Kidney (tissue), 14 donors: ENCODE data around the gene KCNN1. TPM values are rescaled to one million over a fixed set of nuclear protein-coding genes. Genes with fewer than 3 reads are reported as not detected.

Experiments used
- DNase-seq, 5 donors: peaks; one replicate each; pipeline ENCODE4 v3.0.0-alpha.2; 2013 to 2020
- FAIRE-seq: peaks from 2 replicates; lab custom pipeline; 2012; peaks lifted over from hg19 to GRCh38; lab: Jason Lieb, UNC
- H3K27ac ChIP-seq, 2 donors: one replicate each; pipeline ENCODE4 v1.7.0; 2013; ENCODE audit warnings: low read depth in 2 of 2, low read length in 2 of 2, inconsistent platforms in 1 of 2
- H3K27me3 ChIP-seq: one replicate; pipeline ENCODE4 v1.7.1; 2013; ENCODE audit warnings: low read length, inconsistent platforms; ENCODE audit not compliant: control insufficient read depth, insufficient read depth
- H3K36me3 ChIP-seq, 3 donors: one replicate each; pipeline versions ENCODE4 v1.7.0 to v1.7.1; 2013; ENCODE audit warnings: low read length in 3 of 3, control low read depth in 1 of 3, inconsistent platforms in 1 of 3; ENCODE audit not compliant: insufficient read depth in 3 of 3, control insufficient read depth in 2 of 3
- H3K4me1 ChIP-seq, 3 donors: one replicate each; pipeline versions ENCODE4 v1.7.0 to v1.7.1; 2013; ENCODE audit warnings: low read length in 3 of 3, inconsistent platforms in 1 of 3, low read depth in 1 of 3; ENCODE audit not compliant: control insufficient read depth in 2 of 3, insufficient read depth in 2 of 3
- H3K4me3 ChIP-seq, 3 donors: one replicate each; pipeline versions ENCODE4 v1.7.0 to v1.8.1; 2013; ENCODE audit warnings: low read length in 3 of 3, control low read depth in 1 of 3, inconsistent platforms in 1 of 3
- H3K9ac ChIP-seq, 3 donors: one replicate each; pipeline versions ENCODE4 v1.7.0 to v1.7.1; 2013; ENCODE audit warnings: low read length in 3 of 3, control low read depth in 1 of 3, inconsistent platforms in 1 of 3
- H3K9me3 ChIP-seq, 3 donors: one replicate each; pipeline versions ENCODE4 v1.7.0 to v1.7.1; 2013; ENCODE audit warnings: low read length in 3 of 3, control low read depth in 1 of 3, inconsistent platforms in 1 of 3; ENCODE audit not compliant: control insufficient read depth in 2 of 3, insufficient read depth in 1 of 3
- intact Hi-C: fragments of 100-400 bp; cut with DNase I; formaldehyde crosslinking; loops from one replicate; pipeline ENCODE4 v1.11.1; 2022
- polyA plus RNA-seq: library from polyadenylated mRNA; stranded (reverse); fragments of 350-450 nt; fragmentation: Illumina TruSeq; extraction: RNeasy Lipid Tissue Mini Kit (QIAGEN cat#74804); gene quantifications from one replicate; pipeline ENCODE4 v1.2.3, GENCODE V29; 2014; ENCODE audit warnings: low read depth, low replicate concordance; ENCODE audit not compliant: insufficient read depth
- total RNA-seq: library from RNA; stranded (reverse); fragmentation: NEBNext Ultra II Directional; extraction: Animal tissue kit (Norgen Biotek cat#: 25700); gene quantifications from one replicate; pipeline ENCODE4 v1.2.1, GENCODE V29; 2021
- TF ChIP-seq, protein P1 (sequence below): IDR thresholded peaks from 3 replicates; pipeline ENCODE4 v1.5.1; 2012; ENCODE audit warnings: mild to moderate bottlenecking, moderate library complexity, borderline replicate concordance; ENCODE audit not compliant: insufficient read depth; ENCODE audit errors: extremely low read depth
- donor health status: control.
- donor health status: control.
- donor health status: control.
- donor health status: control.
- donor health status: control.
- donor health status: DM: yes; HTN: yes; CAD: no.
- donor health status: Normal renal cell carcinoma (clear cell type).

KCNN1 gene
- total and polyA plus RNA-seq, 2 donors from 2014 or later: 0.19 to 0.37 TPM

DNA sequence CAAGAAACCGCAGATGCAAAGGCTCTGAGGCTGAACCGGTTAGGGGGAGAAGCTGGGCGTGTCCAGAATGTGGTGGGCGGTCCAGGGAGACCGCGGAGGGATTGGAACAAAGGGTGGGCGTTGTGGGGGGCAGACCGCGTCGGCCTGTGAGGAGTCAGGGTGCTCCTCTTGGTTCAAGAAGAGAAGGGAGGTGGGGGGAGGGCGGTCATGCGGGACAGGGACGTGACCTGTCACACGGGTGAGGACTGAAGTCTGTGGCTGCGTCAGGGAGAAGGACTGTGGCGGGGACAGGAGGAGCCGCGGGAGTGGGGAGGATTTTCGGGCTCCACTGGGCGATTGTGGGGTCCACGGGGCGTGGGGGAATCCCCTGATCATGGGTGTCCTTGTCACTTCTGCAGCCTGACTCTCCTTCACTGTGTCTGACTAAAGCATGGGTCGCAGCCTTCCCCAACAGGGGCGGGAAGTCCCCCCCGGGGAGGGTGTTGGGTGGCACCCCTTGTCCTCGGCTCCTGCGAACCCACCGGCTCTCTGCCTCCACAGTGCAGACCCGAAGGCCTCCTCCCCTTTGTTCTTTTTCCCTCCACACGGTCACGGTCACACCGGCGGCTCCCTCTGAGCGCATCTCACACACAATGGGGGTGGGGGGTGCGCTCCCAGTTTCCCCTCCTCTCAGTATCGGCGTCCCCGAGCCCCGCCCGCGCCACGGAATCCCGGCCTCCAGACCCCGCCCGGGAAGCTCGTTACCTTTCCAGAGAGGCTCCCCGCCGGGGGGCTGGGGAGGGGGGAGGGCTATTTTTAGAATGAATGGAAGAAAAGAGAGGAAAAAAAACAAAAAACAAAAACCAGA, 16.4 kb upstream of the KCNN1 start:
- Histone ChIP-seq H3K9me3 (no peaks in the 10 kb centered on the region), H3K27me3 (peaks cover 4% of the 10 kb centered on the region), H3K4me3 (peak overlapping the region in 1 of 3 donors; percentile 30), H3K4me1 (peaks cover 0 to 20% (median 5%) of the 10 kb centered on the region in 3 donors), H3K9ac (no peak overlapping the region), H3K27ac (no peak overlapping the region), H3K36me3 (no peaks in the 10 kb centered on the region)
- FAIRE-seq (no peak), DNase-seq (peak in 4 of 5 donors; percentile 91 to 95 (median 92))
- TF ChIP-seq, protein P1, sequence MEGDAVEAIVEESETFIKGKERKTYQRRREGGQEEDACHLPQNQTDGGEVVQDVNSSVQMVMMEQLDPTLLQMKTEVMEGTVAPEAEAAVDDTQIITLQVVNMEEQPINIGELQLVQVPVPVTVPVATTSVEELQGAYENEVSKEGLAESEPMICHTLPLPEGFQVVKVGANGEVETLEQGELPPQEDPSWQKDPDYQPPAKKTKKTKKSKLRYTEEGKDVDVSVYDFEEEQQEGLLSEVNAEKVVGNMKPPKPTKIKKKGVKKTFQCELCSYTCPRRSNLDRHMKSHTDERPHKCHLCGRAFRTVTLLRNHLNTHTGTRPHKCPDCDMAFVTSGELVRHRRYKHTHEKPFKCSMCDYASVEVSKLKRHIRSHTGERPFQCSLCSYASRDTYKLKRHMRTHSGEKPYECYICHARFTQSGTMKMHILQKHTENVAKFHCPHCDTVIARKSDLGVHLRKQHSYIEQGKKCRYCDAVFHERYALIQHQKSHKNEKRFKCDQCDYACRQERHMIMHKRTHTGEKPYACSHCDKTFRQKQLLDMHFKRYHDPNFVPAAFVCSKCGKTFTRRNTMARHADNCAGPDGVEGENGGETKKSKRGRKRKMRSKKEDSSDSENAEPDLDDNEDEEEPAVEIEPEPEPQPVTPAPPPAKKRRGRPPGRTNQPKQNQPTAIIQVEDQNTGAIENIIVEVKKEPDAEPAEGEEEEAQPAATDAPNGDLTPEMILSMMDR: no peak
- intact Hi-C loops: no loop called here

DNA sequence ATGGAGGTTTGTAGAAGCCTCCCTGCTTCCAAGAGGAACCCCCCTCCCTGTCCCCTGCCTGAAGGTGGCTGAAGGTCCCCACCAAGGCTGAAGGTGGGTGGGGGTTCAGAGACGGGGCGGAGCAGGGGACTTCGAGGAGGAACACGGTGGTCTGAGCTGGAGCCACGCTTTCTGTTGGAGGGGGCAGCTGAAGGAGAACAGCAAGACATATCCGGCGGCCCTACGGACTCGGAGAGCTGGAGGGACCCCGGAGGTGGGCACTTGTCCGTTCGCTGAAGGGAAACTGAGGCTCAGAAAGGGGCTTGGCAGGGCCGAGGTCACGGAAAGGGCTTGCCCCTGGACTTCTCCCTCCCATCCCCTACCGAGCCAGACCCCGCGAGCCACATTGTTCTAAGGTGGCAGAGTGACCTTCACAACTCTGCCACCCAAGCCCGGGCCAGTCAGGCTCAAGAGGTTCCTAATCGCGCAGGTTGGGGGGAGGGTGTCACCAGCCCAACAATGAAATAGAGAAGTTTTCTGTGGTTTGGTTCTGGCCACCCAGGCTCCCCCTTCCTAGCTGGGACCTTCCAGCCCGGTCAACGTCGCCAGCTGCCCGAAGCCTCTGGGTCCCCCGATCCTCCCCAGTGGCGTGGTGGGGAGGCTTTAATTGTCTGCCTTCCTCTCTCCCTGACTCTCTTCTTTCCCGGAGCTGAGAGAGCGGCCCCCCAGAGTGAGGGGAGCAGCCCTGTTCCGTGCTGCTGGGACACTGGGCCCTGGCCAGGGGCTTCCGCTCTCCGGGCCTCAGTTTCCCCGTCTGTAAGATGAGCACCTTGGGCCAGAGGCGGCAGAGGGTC, 15.5 kb upstream of the KCNN1 start:
- H3K36me3 ChIP-seq: no peaks in the 10 kb centered on the region
- H3K9me3 ChIP-seq: no peaks in the 10 kb centered on the region
- TF ChIP-seq, protein P1: no peak
- intact Hi-C loops: no loop called here
- no peak overlapping the region for H3K27ac ChIP-seq
- peaks cover 0 to 20% (median 5%) of the 10 kb centered on the region in 3 donors for H3K4me1 ChIP-seq
- peaks cover 4% of the 10 kb centered on the region for H3K27me3 ChIP-seq
- no peak overlapping the region for H3K9ac ChIP-seq
- H3K4me3 ChIP-seq: no peak overlapping the region
- FAIRE-seq: no peak
- DNase-seq: peak in 4 of 5 donors; percentile 47 to 85 (median 60)

DNA sequence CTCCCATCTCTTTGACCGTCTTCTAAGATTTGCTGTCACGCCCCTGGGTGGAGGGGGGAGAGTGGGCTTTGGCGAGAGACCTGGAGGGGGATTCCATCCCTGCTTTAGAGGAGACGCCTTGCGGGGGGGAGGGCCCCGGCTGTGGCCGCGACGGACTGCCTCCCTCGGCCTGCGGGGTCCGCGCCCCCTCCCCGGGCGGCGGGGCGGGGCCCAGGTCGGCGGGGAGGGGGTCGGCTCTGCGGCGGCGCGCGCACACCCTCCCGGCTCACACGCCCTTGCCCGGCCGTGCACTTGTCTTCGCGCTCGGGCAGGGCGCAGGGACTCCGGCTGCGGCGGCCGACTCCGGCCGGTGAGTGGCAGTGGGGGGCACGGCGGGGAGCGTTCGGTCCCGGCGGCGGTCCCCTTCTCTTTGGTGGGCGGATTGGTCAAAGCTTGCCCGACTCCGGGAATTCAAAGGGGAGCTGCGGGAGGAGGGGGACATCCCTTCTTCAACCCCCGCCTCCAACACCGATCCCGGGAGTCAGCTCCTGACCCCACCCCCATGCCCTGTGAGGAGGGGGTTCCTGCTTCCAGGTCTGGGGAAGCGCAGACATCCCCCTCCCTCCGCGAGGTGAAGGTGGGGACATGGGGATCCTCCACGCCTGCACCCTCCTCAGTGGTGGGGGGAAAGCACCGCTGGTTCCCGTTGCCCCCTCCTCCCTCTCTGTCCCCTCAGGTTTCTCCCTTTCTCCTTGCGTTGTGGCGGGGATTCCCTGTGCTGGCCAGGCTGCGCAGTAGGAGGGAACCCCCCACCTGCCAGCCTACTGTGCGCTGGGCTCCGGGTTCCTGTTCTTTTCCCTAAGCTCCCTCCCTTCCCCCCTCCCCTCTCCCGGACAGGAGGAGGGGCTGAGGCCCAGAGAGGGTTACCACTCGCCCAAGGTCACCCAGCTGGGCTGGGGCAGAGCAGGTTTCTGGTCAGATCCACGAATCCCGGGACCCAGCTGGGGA, 14.6 kb upstream of the KCNN1 start:
- H3K4me3 ChIP-seq: peak overlapping the region in 1 of 3 donors; percentile 26
- H3K4me1 ChIP-seq: peaks cover 0 to 16% (median 2%) of the 10 kb centered on the region in 3 donors
- FAIRE-seq: no peak
- H3K27ac ChIP-seq: no peak overlapping the region
- intact Hi-C loops: no loop called here
- TF ChIP-seq, protein P1: no peak
- H3K9ac ChIP-seq: no peak overlapping the region
- DNase-seq: peak in 4 of 5 donors; percentile 72 to 89 (median 74)
- H3K9me3 ChIP-seq: no peaks in the 10 kb centered on the region
- no peaks in the 10 kb centered on the region for H3K36me3 ChIP-seq
- H3K27me3 ChIP-seq: peaks cover 4% of the 10 kb centered on the region
